A549 (cell line): Measurements from ENCODE around the gene MNX1.

ENCODE experiments used
- CHD4 ChIP-seq: fragments of 200-600 bp; sonication (generic); IDR thresholded peaks from 2 replicates; pipeline ENCODE4 v1.6.1; 2016; ENCODE audit warnings: antibody characterized with exemption, mild to moderate bottlenecking, borderline replicate concordance
- JUN ChIP-seq, 2 experiments: fragments of >200 bp; sonication (Bioruptor Twin); formaldehyde crosslinking; IDR thresholded peaks; 2 replicates in 1 of 2; 3 replicates in 1 of 2; pipeline ENCODE4 v1.6.1; 2016 to 2017
- TP53 ChIP-seq: fragments of 250-450 bp; sonication (Bioruptor Pico); IDR thresholded peaks from 2 replicates; pipeline ENCODE4 v1.5.0; 2021; ENCODE audit warnings: mild to moderate bottlenecking, moderate library complexity
- TF ChIP-seq, protein P1 (sequence below): fragments of 450-650 bp; IDR thresholded peaks from 2 replicates; pipeline ENCODE4 v1.6.1; 2014; ENCODE audit warnings: antibody characterized with exemption

DNA sequence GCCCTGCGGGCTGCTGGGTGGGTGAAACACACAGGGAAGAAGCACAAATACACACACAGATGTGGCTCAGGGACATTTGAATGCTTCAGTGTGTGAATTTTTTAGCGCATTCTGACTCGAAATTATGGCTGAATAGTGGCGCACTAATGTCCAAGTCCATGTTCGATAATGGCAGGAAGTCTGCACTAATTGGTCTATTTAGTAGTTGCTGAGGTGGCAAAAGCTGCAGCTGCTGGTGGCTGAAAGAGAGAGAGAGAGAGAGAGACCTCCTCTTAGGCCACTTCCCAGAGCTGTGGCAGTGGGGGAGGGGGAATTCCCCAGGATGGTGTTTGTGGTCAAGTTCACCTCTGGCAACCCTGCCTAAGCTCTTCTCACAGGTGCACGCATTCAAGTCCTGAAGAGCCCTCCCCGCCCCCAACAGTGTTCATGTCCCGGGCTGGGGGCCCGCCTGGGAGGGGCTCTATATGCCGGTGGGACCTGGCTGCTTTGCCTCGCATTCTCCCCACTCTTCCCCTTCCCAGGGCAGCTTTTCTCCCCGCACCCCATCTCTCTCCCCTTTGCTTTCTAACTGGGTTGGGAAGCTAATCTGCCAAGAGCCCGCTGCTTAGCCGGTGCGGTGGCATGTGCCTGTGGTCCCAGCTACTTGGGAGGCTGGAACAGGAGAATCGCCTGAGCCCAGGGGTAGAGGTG lies 6.0 kb upstream of the MNX1 start:
- TF ChIP-seq CHD4 = no peak
- TF ChIP-seq, protein P1, sequence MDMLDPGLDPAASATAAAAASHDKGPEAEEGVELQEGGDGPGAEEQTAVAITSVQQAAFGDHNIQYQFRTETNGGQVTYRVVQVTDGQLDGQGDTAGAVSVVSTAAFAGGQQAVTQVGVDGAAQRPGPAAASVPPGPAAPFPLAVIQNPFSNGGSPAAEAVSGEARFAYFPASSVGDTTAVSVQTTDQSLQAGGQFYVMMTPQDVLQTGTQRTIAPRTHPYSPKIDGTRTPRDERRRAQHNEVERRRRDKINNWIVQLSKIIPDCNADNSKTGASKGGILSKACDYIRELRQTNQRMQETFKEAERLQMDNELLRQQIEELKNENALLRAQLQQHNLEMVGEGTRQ = no peak
- no peak for TF ChIP-seq JUN (IDR thresholded peaks at IDR 0.05)
- no peak for TF ChIP-seq TP53 (CRISPR knock-in tag)
